ENCODE data around the gene FBXL22. TPM values are rescaled to one million over a fixed set of nuclear protein-coding genes. Genes with fewer than 3 reads are reported as not detected.
A peak's percentile ranks its signal among the peaks of the same experiment; 100 is the strongest.

FBXL22 gene
- polyA plus RNA-seq (2012; ENCODE audit: insufficient read depth, insufficient read length), result 1.4 TPM

GRCh38 chr15:63597038-63597790 lies at the start of gene FBXL22:
Gene FBXL22 (plus strand): TSS chr15:63597387. CDS start chr15:63597393, 6 bp downstream.
- no peak for DNase-seq (ENCODE audit: low read depth, low spot score)
- no peak within 1 kb of the TSS for H3K4me3 ChIP-seq (ENCODE audit: low read length)

GRCh38 chr15:63551400-63551799 lies 45.8 kb upstream of the FBXL22 start:
- no peak for DNase-seq (ENCODE audit: low read depth, low spot score)

DNA sequence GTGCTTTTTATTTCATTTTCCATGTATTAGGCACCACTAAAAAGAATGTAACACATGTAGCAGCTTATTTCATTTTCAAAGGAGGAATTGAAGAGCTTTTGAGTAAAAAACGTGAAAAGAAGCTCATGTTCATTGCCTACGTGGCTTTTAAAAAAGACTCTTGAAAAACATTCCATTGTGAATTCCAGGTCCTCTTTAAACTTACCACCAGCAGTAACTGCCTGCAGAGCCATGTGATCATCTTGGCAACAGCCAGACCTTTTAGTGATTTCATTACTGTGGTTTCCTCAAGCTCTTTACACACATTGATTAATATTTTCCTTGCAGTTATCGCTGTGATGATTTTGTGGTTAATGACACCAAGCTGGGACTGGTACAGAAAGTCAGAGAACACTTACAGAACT lies 43.8 kb upstream of the FBXL22 start:
- no peak overlapping the region for H3K4me3 ChIP-seq (ENCODE audit: low read length)
- DNase-seq (ENCODE audit: low read depth, low spot score), result peak; percentile 42

More at GRCh38 chr15:63551400-63551799, 45.8 kb upstream of the FBXL22 start:
- no peak overlapping the region for H3K4me3 ChIP-seq (ENCODE audit: low read length)

DNA sequence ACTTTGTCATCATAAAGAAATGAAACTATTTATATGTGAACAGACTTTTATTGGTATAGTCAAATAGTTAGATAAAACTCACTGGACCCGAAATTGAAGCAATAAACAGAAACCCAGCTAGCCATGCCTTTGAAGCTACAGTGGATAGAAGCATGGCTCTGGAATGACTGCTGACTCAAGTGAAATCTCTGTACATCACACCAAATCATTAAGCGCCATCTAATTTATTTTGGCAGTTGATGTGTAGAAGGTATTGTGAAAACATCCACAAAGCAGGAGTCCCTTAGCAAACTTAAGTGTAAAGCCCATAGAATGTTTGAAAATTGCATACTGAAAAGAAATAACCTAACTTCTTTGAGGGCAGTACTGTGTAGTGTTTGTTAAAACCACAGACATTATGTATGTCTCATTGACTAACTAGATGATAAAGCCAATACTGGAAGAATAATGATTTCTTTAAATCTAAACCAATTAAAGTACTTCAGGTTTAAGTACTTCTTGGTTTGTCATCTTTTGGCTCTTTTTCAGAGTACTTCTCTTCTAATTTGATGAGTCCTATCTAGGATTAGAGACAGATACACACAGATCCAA lies 42.8 kb upstream of the FBXL22 start:
- DNase-seq (ENCODE audit: low read depth, low spot score), result no peak
- no peak overlapping the region for H3K4me3 ChIP-seq (ENCODE audit: low read length)

- H3K4me3 ChIP-seq (ENCODE audit: low read length), result no peak overlapping the region
- peak; percentile 81 for DNase-seq (ENCODE audit: low read depth, low spot score)
These were observed 41.7 kb upstream of the FBXL22 start for GRCh38 chr15:63555507-63555906.

- no peak for DNase-seq (ENCODE audit: low read depth, low spot score)
- H3K4me3 ChIP-seq (ENCODE audit: low read length), result no peak overlapping the region
These were observed 40.9 kb upstream of the FBXL22 start for GRCh38 chr15:63556246-63556645.

GRCh38 chr15:63556736-63557135 lies 40.5 kb upstream of the FBXL22 start:
- H3K4me3 ChIP-seq (ENCODE audit: low read length), result no peak overlapping the region
- DNase-seq (ENCODE audit: low read depth, low spot score), result no peak

DNA sequence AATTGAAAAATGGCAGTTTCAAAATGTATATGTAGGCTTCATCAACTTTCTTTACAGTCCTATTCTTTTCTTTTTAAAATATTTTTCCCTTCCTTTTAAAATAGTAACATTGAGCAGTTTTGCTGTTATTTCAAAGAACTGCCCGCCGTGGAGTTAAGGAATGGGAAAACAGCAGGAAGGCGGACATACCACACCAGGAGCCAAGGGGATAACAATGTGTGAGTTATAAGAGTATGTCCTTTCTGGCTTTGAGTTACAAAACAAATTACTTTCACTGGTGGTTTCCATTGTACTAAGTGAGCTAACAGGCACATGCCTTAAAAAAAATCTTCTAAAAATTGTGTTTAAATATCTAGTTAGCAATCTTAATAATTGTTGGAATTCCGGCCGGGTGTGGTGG lies 37.4 kb upstream of the FBXL22 start:
- no peak for DNase-seq (ENCODE audit: low read depth, low spot score)
- H3K4me3 ChIP-seq (ENCODE audit: low read length), result no peak overlapping the region

GRCh38 chr15:63560741-63561448 lies 36.3 kb upstream of the FBXL22 start:
- DNase-seq (ENCODE audit: low read depth, low spot score), result no peak
- no peak overlapping the region for H3K4me3 ChIP-seq (ENCODE audit: low read length)

DNA sequence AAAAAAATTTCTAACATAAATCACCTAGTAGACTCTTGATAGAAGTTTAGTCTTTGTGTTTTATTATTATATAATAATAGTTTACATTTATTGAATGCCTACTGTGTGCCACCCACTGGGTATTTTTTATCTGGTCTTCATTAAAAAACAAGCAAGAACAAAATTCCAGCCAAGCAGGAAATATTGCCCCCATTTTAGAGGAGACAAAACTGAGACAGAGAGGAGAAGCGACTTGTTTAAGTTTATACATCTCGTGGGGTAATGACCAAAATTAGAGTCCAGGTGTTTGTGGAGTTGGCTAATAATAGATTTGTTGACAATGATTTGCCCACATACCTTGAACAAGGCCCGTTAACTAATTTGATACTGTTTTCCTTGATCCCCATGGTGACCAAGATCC lies 33.1 kb upstream of the FBXL22 start:
- no peak overlapping the region for H3K4me3 ChIP-seq (ENCODE audit: low read length)
- no peak for DNase-seq (ENCODE audit: low read depth, low spot score)

- no peak overlapping the region for H3K4me3 ChIP-seq (ENCODE audit: low read length)
- DNase-seq (ENCODE audit: low read depth, low spot score), result no peak
These were observed 31.5 kb upstream of the FBXL22 start for GRCh38 chr15:63565536-63566186.

DNA sequence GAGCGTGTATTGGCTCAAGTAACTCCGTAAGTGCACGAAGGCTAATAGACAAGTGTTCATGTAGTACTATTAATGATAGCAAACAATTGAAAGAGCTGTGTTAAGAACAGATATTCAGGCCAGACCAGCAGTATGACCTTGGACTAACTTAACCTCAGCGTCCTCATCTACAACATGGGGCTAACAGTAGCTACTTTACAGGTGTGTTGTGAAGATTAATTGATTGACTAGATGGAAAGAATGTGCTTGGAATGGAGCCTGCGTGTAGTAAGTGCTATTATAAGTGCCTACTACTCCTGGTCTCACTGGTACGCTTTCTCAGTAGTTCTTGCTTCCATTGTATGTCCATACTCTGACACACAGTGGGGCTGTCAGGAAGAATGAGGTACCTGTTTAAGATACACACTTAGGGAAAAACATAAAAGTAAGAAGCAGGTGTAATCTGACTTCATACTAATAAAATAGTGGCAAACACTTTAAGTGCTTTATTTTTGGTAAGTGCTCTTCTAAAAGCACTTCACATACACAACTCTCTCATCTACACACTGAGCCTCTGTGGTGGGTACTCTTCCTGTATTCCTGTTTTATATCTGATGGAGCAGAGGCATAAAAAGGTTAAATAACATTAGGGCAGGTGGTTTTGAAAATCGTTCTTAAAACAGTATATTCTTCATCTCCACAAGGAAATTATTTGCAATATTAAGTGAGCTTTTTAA lies 24.3 kb upstream of the FBXL22 start:
- H3K4me3 ChIP-seq (ENCODE audit: low read length), result no peak overlapping the region
- DNase-seq (ENCODE audit: low read depth, low spot score), result no peak

DNA sequence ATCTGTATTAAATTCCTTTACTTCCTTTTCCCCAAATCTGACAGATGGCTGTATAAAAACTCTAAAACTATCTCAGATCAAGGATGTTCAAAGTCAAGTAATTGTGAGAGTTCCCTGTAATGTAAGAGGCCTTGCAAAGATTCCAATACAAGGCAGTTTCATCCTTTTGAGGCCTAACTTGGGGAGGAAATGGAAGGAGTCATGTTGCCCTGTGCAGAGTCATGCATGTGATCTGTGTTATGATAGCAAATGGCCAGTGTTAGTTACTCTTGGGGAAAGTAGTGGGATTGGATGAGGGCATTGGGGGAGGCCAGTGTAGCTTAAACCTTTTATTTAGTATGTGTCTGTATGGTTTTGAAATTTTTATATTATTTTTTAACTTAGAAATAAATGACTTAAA lies 23.7 kb upstream of the FBXL22 start:
- no peak overlapping the region for H3K4me3 ChIP-seq (ENCODE audit: low read length)
- no peak for DNase-seq (ENCODE audit: low read depth, low spot score)

DNA sequence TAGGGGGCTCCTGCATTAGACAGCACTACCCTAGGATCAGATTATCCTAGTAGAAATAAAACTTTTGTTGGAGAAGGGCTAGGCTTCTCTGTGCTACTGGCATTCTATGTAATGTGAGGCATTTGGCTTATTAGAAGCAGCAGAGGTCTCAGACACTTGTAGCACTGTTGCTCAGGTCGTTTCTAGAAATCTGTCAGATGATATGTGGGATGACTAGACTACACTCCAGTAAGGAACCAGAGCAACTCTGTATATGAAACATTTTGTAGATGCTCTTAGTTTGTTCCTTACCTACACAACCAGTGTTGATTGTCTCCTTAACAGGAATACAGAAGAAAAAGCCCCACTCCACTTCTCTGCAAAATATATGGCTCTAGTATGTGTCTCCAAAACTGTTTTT lies 21.9 kb upstream of the FBXL22 start:
- no peak for DNase-seq (ENCODE audit: low read depth, low spot score)
- no peak overlapping the region for H3K4me3 ChIP-seq (ENCODE audit: low read length)

- no peak for DNase-seq (ENCODE audit: low read depth, low spot score)
- no peak overlapping the region for H3K4me3 ChIP-seq (ENCODE audit: low read length)
These were observed 20.7 kb upstream of the FBXL22 start for GRCh38 chr15:63576441-63576840.

DNA sequence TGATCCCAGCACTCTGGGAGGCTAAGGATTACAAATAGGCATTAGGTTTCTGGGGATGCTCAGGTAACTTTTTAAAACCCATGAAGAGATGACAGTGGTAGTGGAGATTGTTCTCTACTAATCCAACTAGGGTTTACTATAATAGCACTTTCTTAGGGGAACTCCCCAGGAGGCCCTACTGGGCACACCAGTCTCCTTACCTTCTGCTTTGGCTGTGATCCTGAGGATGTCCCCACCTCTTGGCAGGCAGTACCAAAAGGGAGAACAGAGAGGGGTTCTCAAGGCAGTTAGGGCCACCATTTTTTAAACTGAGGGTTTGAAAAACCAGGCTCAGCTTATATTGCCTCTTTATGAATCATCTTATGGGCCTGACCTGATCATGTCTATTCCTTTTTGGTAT lies 15.0 kb upstream of the FBXL22 start:
- DNase-seq (ENCODE audit: low read depth, low spot score), result no peak
- H3K4me3 ChIP-seq (ENCODE audit: low read length), result no peak overlapping the region

- DNase-seq (ENCODE audit: low read depth, low spot score), result no peak
- no peak overlapping the region for H3K4me3 ChIP-seq (ENCODE audit: low read length)
These were observed 14.3 kb upstream of the FBXL22 start for GRCh38 chr15:63582718-63583426.

GRCh38 chr15:63586790-63587189 lies 10.4 kb upstream of the FBXL22 start:
- no peak for DNase-seq (ENCODE audit: low read depth, low spot score)
- no peak overlapping the region for H3K4me3 ChIP-seq (ENCODE audit: low read length)

- DNase-seq (ENCODE audit: low read depth, low spot score), result no peak
- no peak overlapping the region for H3K4me3 ChIP-seq (ENCODE audit: low read length)
These were observed 9.7 kb upstream of the FBXL22 start for GRCh38 chr15:63587527-63587926.

All from Jurkat, Clone E6-1 (cell line).